ENCODE measurements around the gene RASA2. TPM values are rescaled to one million over a fixed set of nuclear protein-coding genes. Genes with fewer than 3 reads are reported as not detected.

RASA2 gene
- total and polyA plus RNA-seq, 2 experiments from 2014 or later = 16.6 to 28.6 TPM

DNA sequence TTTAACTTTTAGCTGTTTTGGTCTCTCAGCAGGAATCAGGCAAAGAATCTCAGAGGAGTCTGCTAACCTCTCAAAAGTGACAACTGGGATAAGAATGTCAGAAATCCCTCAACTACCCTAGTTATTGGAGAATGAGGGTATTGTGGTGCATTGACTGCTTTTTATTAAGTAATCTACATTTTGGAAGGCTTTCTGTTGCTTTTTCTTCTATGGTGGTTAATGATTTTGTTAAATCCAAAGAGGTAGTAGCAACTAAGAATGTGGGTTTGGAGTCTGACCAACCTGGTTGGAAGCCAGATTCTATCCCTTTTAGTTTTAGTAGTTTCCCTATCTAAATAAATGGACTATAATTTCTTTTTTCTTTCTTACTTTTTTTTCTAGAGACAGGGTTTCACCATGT, 156.6 kb downstream of the RASA2 start:
- ATAC-seq = no peak

More for the DNA sequence above, 156.6 kb downstream of the RASA2 start:
- H3K4me3 ChIP-seq = no peak overlapping the region
- H4K20me1 ChIP-seq (replicated peaks; ENCODE audit: insufficient read depth) = no peaks in the 10 kb centered on the region
- no peaks in the 10 kb centered on the region for H3K27me3 ChIP-seq (ENCODE audit: insufficient read depth)
- H3K27ac Mint-ChIP-seq = no peak overlapping the region
- H3K9me2 ChIP-seq (ENCODE audit: insufficient read depth) = no peaks in the 10 kb centered on the region
- H3K4me1 ChIP-seq (ENCODE audit: insufficient read depth) = no peaks in the 10 kb centered on the region
- H3F3A ChIP-seq (replicated peaks; ENCODE audit: low read depth) = no peaks in the 10 kb centered on the region
- no peak for DNase-seq (ENCODE audit: low spot score)
- no peak overlapping the region for H3K4me3 Mint-ChIP-seq
- H3K79me2 ChIP-seq (replicated peaks; ENCODE audit: insufficient read depth) = no peaks in the 10 kb centered on the region
- no peak for TF ChIP-seq EZH2phosphoT487 (IDR thresholded peaks at IDR 0.05; ENCODE audit: unreplicated experiment)
- TF ChIP-seq, protein P1, sequence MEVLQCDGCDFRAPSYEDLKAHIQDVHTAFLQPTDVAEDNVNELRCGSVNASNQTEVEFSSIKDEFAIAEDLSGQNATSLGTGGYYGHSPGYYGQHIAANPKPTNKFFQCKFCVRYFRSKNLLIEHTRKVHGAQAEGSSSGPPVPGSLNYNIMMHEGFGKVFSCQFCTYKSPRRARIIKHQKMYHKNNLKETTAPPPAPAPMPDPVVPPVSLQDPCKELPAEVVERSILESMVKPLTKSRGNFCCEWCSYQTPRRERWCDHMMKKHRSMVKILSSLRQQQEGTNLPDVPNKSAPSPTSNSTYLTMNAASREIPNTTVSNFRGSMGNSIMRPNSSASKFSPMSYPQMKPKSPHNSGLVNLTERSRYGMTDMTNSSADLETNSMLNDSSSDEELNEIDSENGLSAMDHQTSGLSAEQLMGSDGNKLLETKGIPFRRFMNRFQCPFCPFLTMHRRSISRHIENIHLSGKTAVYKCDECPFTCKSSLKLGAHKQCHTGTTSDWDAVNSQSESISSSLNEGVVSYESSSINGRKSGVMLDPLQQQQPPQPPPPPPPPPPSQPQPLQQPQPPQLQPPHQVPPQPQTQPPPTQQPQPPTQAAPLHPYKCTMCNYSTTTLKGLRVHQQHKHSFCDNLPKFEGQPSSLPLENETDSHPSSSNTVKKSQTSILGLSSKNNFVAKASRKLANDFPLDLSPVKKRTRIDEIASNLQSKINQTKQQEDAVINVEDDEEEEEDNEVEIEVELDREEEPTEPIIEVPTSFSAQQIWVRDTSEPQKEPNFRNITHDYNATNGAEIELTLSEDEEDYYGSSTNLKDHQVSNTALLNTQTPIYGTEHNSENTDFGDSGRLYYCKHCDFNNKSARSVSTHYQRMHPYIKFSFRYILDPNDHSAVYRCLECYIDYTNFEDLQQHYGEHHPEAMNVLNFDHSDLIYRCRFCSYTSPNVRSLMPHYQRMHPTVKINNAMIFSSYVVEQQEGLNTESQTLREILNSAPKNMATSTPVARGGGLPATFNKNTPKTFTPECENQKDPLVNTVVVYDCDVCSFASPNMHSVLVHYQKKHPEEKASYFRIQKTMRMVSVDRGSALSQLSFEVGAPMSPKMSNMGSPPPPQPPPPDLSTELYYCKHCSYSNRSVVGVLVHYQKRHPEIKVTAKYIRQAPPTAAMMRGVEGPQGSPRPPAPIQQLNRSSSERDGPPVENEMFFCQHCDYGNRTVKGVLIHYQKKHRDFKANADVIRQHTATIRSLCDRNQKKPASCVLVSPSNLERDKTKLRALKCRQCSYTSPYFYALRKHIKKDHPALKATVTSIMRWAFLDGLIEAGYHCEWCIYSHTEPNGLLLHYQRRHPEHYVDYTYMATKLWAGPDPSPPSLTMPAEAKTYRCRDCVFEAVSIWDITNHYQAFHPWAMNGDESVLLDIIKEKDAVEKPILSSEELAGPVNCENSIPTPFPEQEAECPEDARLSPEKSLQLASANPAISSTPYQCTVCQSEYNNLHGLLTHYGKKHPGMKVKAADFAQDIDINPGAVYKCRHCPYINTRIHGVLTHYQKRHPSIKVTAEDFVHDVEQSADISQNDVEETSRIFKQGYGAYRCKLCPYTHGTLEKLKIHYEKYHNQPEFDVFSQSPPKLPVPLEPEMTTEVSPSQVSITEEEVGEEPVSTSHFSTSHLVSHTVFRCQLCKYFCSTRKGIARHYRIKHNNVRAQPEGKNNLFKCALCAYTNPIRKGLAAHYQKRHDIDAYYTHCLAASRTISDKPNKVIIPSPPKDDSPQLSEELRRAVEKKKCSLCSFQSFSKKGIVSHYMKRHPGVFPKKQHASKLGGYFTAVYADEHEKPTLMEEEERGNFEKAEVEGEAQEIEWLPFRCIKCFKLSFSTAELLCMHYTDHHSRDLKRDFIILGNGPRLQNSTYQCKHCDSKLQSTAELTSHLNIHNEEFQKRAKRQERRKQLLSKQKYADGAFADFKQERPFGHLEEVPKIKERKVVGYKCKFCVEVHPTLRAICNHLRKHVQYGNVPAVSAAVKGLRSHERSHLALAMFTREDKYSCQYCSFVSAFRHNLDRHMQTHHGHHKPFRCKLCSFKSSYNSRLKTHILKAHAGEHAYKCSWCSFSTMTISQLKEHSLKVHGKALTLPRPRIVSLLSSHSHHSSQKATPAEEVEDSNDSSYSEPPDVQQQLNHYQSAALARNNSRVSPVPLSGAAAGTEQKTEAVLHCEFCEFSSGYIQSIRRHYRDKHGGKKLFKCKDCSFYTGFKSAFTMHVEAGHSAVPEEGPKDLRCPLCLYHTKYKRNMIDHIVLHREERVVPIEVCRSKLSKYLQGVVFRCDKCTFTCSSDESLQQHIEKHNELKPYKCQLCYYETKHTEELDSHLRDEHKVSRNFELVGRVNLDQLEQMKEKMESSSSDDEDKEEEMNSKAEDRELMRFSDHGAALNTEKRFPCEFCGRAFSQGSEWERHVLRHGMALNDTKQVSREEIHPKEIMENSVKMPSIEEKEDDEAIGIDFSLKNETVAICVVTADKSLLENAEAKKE (CRISPR knock-in tag; IDR thresholded peaks at IDR 0.05) = no peak
- TF ChIP-seq, protein P2, sequence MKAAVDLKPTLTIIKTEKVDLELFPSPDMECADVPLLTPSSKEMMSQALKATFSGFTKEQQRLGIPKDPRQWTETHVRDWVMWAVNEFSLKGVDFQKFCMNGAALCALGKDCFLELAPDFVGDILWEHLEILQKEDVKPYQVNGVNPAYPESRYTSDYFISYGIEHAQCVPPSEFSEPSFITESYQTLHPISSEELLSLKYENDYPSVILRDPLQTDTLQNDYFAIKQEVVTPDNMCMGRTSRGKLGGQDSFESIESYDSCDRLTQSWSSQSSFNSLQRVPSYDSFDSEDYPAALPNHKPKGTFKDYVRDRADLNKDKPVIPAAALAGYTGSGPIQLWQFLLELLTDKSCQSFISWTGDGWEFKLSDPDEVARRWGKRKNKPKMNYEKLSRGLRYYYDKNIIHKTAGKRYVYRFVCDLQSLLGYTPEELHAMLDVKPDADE (IDR thresholded peaks at IDR 0.05) = no peak
- no peak for TF ChIP-seq STAT1 (IDR thresholded peaks at IDR 0.05; ENCODE audit: unreplicated experiment)
- TF ChIP-seq ZNF331 (CRISPR knock-in tag; IDR thresholded peaks at IDR 0.05; ENCODE audit: low read depth) = no peak
- TF ChIP-seq EZH2 (IDR thresholded peaks at IDR 0.05; ENCODE audit: low read depth, unreplicated experiment) = no peak
- no peak for TF ChIP-seq CREB1 (CRISPR knock-in tag; IDR thresholded peaks at IDR 0.05; ENCODE audit: low read depth)
- TF ChIP-seq JUNB (IDR thresholded peaks at IDR 0.05; ENCODE audit: unreplicated experiment) = no peak
- no peak for TF ChIP-seq POLR2AphosphoS5 (IDR thresholded peaks at IDR 0.05; ENCODE audit: low read depth)
- H3K4me1 Mint-ChIP-seq = peaks cover 9% of the 10 kb centered on the region
- H3K4me2 ChIP-seq = no peak overlapping the region
- no peaks in the 10 kb centered on the region for H3K36me3 ChIP-seq (ENCODE audit: insufficient read depth)
- H3K36me3 Mint-ChIP-seq (ENCODE audit: low read depth) = no peaks in the 10 kb centered on the region
- H3K9me3 Mint-ChIP-seq = no peaks in the 10 kb centered on the region
- peaks cover 4% of the 10 kb centered on the region for H3K27me3 Mint-ChIP-seq (ENCODE audit: insufficient read depth, low read depth, poor library complexity)
- no peak overlapping the region for H2AFZ ChIP-seq
- H3K27ac ChIP-seq (ENCODE audit: low read depth) = no peak overlapping the region

All from GM23338 (cell line).